IMR-90 (cell line): ENCODE measurements around the gene B4GALT5.

Experiments
- CTCF ChIP-seq: conservative IDR thresholded peaks from 2 replicates; pipeline ENCODE4 v1.5.1; 2012; ENCODE audit warnings: mild to moderate bottlenecking, low read depth, low read length, improper control_type of control experiment
- SMC3 ChIP-seq: fragments of 150-350 bp; IDR thresholded peaks from 2 replicates; pipeline ENCODE4 v1.6.1; 2016; ENCODE audit warnings: low read depth, mild to moderate bottlenecking, antibody characterized with exemption, low read length, moderate library complexity

- no peak for TF ChIP-seq CTCF
- TF ChIP-seq SMC3, result no peak
These were observed 1.6 kb downstream of the B4GALT5 start for GRCh38 chr20:49712118-49712517.
